OCI-LY1 (cell line): ENCODE data around the gene VIPR2.

Experiments
- EZH2 ChIP-seq: fragments of 200-600 bp; sonication (generic), shearing (Covaris generic); IDR thresholded peaks from 2 replicates; pipeline ENCODE4 v1.8.0; 2017; ENCODE audit warnings: borderline replicate concordance, mixed run types, mild to moderate bottlenecking, antibody characterized with exemption, low read length, moderate library complexity, mixed read lengths
- TF ChIP-seq, protein P1 (sequence below): fragments of 200-600 bp; sonication (generic), shearing (Covaris generic); IDR thresholded peaks from 2 replicates; pipeline ENCODE4 v1.5.1; 2017; ENCODE audit warnings: mild to moderate bottlenecking, antibody characterized with exemption, low read length, moderate library complexity, mixed read lengths

DNA sequence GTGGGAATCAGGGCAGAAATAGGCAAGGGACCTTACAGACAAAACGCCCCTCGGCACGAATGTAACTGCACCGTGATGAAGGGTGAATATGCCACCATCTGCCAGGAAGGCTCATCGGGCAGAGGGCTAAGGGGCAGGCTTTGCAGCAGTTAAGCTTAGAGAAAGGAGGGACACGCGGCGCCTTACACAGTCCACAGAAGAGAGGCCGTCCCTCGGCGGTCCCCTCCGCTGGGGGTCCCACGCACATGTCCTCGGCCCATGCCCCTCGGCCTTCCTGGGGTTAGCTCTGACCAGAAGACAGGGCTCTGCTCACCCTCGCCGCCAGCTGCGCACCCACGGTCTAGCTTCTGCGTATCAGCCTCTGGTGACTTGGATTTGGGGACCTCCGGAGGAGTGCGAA lies 147.2 kb downstream of the VIPR2 start:
- TF ChIP-seq, protein P1, sequence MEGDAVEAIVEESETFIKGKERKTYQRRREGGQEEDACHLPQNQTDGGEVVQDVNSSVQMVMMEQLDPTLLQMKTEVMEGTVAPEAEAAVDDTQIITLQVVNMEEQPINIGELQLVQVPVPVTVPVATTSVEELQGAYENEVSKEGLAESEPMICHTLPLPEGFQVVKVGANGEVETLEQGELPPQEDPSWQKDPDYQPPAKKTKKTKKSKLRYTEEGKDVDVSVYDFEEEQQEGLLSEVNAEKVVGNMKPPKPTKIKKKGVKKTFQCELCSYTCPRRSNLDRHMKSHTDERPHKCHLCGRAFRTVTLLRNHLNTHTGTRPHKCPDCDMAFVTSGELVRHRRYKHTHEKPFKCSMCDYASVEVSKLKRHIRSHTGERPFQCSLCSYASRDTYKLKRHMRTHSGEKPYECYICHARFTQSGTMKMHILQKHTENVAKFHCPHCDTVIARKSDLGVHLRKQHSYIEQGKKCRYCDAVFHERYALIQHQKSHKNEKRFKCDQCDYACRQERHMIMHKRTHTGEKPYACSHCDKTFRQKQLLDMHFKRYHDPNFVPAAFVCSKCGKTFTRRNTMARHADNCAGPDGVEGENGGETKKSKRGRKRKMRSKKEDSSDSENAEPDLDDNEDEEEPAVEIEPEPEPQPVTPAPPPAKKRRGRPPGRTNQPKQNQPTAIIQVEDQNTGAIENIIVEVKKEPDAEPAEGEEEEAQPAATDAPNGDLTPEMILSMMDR, result no peak
- no peak for TF ChIP-seq EZH2
